Osteoblast (primary cell): ENCODE data around the gene ACSM2B. TPM values are rescaled to one million over a fixed set of nuclear protein-coding genes. Genes with fewer than 3 reads are reported as not detected.
A peak's percentile ranks its signal among the peaks of the same experiment; 100 is the strongest.

Experiments used
- DNase-seq: peaks from one replicate; pipeline ENCODE4 v3.0.0; 2011; ENCODE audit warnings: low spot score, mixed read lengths; ENCODE audit not compliant: insufficient read length; ENCODE audit errors: missing footprints
- H2AFZ ChIP-seq: 2 replicates; pipeline ENCODE4 v1.6.0; 2011; ENCODE audit warnings: mild to moderate bottlenecking, low read length
- H3K27ac ChIP-seq: 2 replicates; pipeline ENCODE4 v1.5.1; 2011; ENCODE audit warnings: mild to moderate bottlenecking, low read depth, low read length, moderate library complexity
- H3K27me3 ChIP-seq: 2 replicates; pipeline ENCODE4 v1.6.0; 2012; ENCODE audit warnings: mild to moderate bottlenecking, control low read depth, inconsistent platforms, low read length, moderate library complexity; ENCODE audit not compliant: insufficient read depth
- H3K36me3 ChIP-seq: 2 replicates; pipeline ENCODE4 v1.5.1; 2011; ENCODE audit warnings: mild to moderate bottlenecking, low read length, control low read depth, moderate library complexity; ENCODE audit not compliant: insufficient read depth
- H3K4me1 ChIP-seq: 2 replicates; pipeline ENCODE4 v1.5.1; 2011; ENCODE audit warnings: mild to moderate bottlenecking, low read length, control low read depth, moderate library complexity; ENCODE audit not compliant: insufficient read depth
- H3K4me2 ChIP-seq: 2 replicates; pipeline ENCODE4 v1.6.0; 2011; ENCODE audit warnings: mild to moderate bottlenecking, low read length; ENCODE audit not compliant: insufficient read depth
- H3K4me3 ChIP-seq: fragments of 200-600 bp; sonication (generic); 3 replicates; pipeline ENCODE4 v1.5.1; 2012; ENCODE audit warnings: mild to moderate bottlenecking, low read length, inconsistent platforms; ENCODE audit not compliant: insufficient read depth
- H3K79me2 ChIP-seq: 2 replicates; pipeline ENCODE4 v1.6.0; 2012; ENCODE audit warnings: mild to moderate bottlenecking, low read length, control low read depth, inconsistent platforms; ENCODE audit not compliant: insufficient read depth
- H3K9me3 ChIP-seq: 2 replicates; pipeline ENCODE4 v1.5.1; 2011; ENCODE audit warnings: low read depth, low read length, control low read depth
- H4K20me1 ChIP-seq: 2 replicates; pipeline ENCODE4 v1.6.0; 2012; ENCODE audit warnings: mild to moderate bottlenecking, low read length, control low read depth; ENCODE audit not compliant: insufficient read depth
- CTCF ChIP-seq: IDR thresholded peaks from 2 replicates; pipeline ENCODE4 v1.5.1; 2011; ENCODE audit warnings: mild to moderate bottlenecking, low read depth, low read length, moderate library complexity; ENCODE audit errors: extremely low read depth
- total RNA-seq: library from RNA; depleted of rRNA; stranded (reverse); fragments of >200 nt; gene quantifications from 2 replicates; pipeline ENCODE4 v1.2.3, GENCODE V29; 2012

Gene ACSM2B
- total RNA-seq, 1 donor: not detected

DNA sequence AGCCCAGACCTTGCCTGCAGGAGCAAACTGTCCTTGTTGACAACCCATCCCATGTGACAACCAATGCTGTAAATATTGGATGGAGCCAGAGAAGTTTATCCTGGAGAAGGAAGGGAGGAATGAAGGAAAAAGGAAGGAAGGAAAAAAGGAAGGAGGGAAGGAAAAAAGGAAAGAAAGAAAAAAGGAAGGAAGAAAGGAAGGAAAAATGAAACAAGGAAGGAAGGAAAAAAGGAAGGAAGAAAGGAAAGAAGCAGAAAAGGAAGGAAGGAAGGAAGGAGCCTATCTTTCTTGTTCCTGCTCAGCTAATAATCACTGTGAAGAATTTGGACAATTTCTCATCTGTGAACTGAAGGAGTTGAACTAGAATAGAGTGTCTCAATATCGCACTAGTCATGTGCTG lies 56.1 kb downstream of the ACSM2B start:
- H3K27me3 ChIP-seq: no peaks in the 10 kb centered on the region
- H3K36me3 ChIP-seq: no peaks in the 10 kb centered on the region
- H3K4me2 ChIP-seq: no peak overlapping the region
- no peaks in the 10 kb centered on the region for H3K9me3 ChIP-seq
- no peak for TF ChIP-seq CTCF
- H3K27ac ChIP-seq: no peak overlapping the region
- H3K79me2 ChIP-seq: no peaks in the 10 kb centered on the region
- no peak overlapping the region for H3K4me3 ChIP-seq
- no peak overlapping the region for H2AFZ ChIP-seq
- H4K20me1 ChIP-seq: no peaks in the 10 kb centered on the region
- H3K4me1 ChIP-seq: no peaks in the 10 kb centered on the region
- DNase-seq: no peak

DNA sequence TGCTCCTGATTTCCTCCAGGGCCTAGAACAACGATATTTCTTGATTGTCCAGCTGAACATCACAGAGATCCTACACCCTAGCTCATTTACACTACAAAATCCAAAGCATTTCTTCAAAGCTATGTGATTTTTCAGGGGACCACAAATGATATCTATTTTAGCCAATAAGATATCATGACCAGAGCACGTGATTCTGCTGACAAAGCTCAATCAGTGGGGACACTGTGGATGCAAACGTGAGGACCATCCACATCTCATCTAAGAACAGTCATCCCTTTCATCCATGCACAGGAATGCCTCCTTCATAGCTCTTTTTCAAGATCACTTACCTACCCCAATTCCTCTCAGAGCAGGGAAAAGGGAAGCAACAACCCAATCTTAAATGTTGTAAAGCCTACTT lies 56.9 kb downstream of the ACSM2B start:
- TF ChIP-seq CTCF: no peak
- DNase-seq: no peak
- H3K9me3 ChIP-seq: no peaks in the 10 kb centered on the region
- no peak overlapping the region for H3K4me3 ChIP-seq
- H3K79me2 ChIP-seq: no peaks in the 10 kb centered on the region
- no peaks in the 10 kb centered on the region for H3K27me3 ChIP-seq
- H3K4me2 ChIP-seq: no peak overlapping the region
- no peaks in the 10 kb centered on the region for H3K4me1 ChIP-seq
- H4K20me1 ChIP-seq: no peaks in the 10 kb centered on the region
- H3K36me3 ChIP-seq: no peaks in the 10 kb centered on the region
- H2AFZ ChIP-seq: no peak overlapping the region
- H3K27ac ChIP-seq: no peak overlapping the region

- no peak overlapping the region for H3K4me3 ChIP-seq
- no peak for TF ChIP-seq CTCF
- H2AFZ ChIP-seq: no peak overlapping the region
- H3K4me2 ChIP-seq: no peak overlapping the region
- DNase-seq: no peak
- H3K4me1 ChIP-seq: no peaks in the 10 kb centered on the region
- H3K27ac ChIP-seq: no peak overlapping the region
- no peaks in the 10 kb centered on the region for H4K20me1 ChIP-seq
- no peaks in the 10 kb centered on the region for H3K27me3 ChIP-seq
- no peaks in the 10 kb centered on the region for H3K9me3 ChIP-seq
- H3K36me3 ChIP-seq: no peaks in the 10 kb centered on the region
- H3K79me2 ChIP-seq: no peaks in the 10 kb centered on the region
Observed at GRCh38 chr16:20517149-20517548, 59.0 kb downstream of the ACSM2B start.

- Histone ChIP-seq H4K20me1 (no peaks in the 10 kb centered on the region), H3K4me1 (no peaks in the 10 kb centered on the region), H2AFZ (no peak overlapping the region), H3K9me3 (no peaks in the 10 kb centered on the region), H3K27me3 (no peaks in the 10 kb centered on the region), H3K27ac (no peak overlapping the region), H3K79me2 (no peaks in the 10 kb centered on the region), H3K4me2 (no peak overlapping the region), H3K4me3 (no peak overlapping the region), H3K36me3 (no peaks in the 10 kb centered on the region)
- DNase-seq: peak; percentile 14
- no peak for TF ChIP-seq CTCF
Observed at GRCh38 chr16:20515688-20516090, 60.5 kb downstream of the ACSM2B start.
